Limb (tissue), 2 donors: ENCODE results near the gene ELOVL4.

ENCODE experiments used
- DNase-seq, 2 donors: peaks; one replicate each; pipeline ENCODE4 v3.0.0-alpha.2; 2016; ENCODE audit errors: extremely low spot score in 2 of 2

ELOVL4 gene

DNA sequence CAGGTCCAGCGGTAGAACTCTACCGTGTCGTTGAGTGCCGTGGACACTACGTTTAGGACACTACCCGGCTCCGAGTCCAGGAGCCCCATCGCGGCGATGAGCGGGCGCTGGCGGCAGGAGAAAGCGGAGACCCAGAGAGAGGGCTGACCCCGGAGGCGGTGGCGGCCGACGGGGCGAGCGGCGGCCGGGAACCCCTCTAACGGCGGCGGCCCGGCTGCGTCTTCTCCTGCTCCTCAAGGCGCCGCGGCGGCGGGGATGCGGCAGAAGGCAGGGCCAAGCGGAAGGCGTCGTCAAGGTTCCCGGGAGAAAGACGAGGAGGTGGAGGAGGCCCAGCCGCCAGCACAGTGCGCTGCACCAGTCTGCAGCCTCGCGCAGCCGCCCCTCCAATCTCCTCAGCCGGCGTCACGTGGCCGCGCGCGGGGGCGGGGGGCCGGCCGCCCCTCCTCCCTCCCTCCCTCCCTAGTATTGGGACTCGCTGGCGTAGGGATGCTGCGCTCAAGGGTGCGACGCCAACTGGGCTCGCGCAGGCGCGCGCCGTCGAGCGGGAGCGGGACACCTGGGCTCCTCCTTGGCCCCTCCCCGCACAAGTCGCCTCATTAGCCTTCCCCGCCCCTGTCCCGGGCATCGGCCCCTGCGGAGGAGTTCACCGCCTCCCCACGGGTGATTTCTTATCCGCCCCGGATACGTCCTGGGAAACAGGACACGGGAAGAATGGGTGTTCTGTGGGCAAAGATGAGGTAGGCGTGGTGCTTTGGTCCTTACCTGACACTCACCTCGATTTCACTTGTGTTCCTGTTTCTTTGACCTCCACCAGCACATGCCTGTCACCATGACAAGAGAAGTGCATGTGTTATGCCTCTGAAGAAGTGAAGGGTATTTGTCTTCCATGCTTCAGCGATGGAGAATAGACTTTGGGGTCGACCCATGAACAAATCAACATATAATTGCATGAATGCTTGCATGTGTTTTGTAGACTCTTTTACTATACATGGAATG lies at the start of gene ELOVL4:
ELOVL4 (minus strand) TSS at position 363 of the 996 bp plus-strand sequence; CDS start at position 89, 274 bp downstream.
- DNase-seq = peak; percentile 83 to 91

GRCh38 chr6:79993911-79994309 lies 46.6 kb upstream of the ELOVL4 start:
- DNase-seq = no peak

- no peak for DNase-seq
Measured at GRCh38 chr6:79993012-79993910, 45.9 kb upstream of the ELOVL4 start.

DNA sequence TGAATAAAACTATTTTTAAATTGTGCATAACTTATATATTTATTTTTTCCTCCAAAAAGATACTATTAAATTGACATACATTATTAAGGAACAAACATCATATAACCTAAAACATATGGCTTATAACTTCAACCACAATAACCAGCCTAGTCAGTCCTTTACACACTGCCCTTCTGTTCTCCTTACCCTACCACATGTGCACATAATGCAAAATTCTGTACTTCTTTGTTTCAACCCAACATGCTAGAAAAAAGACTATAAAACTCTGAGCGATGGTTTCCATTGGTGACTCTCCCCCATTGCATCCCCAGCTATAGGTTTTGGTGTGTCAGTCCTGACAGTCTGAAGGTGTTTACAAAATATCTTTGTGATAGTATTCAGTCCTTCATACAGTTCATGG lies 42.3 kb upstream of the ELOVL4 start:
- DNase-seq = no peak

DNA sequence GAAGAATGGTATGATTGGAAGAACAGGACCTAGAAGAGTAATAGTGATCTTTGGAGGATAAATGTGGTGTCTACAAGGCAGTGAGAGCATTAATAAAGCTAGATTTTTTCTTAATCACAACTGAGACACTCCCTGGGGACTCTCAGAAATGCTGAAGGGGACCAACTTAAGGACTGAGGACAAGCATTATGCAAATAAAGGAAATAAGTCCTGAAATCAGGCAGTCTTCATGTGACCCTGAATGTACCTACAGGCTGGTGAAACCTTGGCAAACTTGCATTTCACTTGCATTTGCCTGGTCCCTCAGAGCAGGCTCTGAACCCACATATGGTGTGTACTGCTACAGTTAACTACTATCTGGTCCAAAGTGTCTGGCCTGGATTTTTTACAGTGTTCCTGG lies 37.8 kb upstream of the ELOVL4 start:
- no peak for DNase-seq

DNA sequence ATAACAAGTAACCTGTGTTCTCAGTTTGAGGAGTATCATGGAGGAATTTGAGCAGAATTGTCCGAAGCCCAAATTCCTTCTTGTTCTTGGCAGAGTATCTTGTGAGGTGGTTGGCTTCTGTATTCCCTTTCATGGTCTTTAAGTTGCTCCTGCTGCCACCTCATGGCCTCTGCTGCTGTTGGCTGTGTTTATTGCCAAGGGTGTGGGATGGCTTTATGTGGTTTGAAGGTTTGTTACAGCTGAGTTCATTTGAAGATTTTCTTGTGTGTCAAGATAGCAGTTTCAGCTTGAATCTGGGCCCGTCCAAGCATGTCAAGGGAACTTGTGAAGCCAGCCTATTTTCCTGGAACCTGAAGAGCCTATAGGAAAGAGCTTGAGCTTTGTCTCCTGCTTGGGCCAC lies 36.9 kb upstream of the ELOVL4 start:
- peak in 1 of 2 donors; percentile 8 for DNase-seq

DNA sequence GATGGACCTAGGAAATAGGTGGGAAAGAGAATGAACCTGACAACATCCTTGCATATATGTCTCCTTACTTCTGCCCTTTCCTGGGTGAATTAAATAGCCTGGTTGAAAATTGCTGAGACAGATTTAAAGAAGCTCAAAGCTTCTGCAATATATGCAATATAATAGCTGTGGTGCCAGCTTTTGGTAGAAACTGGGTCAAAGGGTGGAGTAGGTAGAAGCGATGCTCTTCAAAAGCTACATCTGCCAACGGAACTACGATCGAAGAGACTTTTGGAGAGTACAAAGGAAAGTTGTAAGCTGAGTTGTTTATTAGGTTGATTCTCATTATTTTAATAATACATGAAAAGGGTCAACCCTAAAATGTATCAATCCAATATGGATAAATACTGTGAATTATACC lies 34.3 kb upstream of the ELOVL4 start:
- no peak for DNase-seq

DNA sequence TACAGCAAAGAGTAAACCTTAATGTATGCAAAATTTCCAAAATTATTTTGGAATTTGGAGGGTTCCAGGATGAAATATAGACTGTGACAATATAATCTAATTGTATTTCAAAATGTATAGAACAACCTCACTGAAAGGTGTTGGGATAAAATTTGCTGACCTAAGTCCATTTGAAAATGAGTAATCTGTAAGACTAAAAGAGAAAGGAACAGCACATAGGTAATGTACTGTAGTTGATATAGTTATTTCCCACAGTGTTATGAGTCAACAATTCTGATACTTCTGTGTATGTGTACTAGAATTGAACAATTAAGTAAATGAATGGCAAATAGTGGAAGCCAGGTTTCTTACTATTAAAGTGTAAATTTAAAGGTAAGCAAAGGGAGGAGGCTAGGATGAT lies 23.8 kb upstream of the ELOVL4 start:
- no peak for DNase-seq

GRCh38 chr6:79969784-79970183 lies 22.4 kb upstream of the ELOVL4 start:
- no peak for DNase-seq

GRCh38 chr6:79967178-79967577 lies 19.8 kb upstream of the ELOVL4 start:
- DNase-seq = no peak

- DNase-seq = no peak
Measured at GRCh38 chr6:79964607-79965081, 17.3 kb upstream of the ELOVL4 start.

GRCh38 chr6:79954849-79955248 lies 7.5 kb upstream of the ELOVL4 start:
- no peak for DNase-seq

DNA sequence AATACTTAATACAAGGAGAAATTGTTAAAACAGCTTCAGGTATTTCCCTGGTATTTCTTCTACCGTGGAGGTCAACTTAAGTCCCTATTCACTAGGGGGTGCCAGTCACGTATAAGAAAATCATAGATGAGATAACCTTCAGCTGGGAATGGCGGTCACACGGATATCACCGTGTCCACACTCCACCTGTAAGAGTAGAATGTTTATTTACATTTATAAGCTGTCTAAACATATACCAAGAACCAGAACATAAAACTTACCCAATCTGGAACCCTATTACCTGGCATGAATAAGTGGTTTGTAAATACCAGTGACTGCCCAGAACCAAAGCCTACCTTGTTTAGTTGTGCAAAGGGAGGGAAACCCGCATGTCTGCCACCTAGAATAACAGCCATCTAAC lies 1.9 kb upstream of the ELOVL4 start:
- no peak for DNase-seq

DNA sequence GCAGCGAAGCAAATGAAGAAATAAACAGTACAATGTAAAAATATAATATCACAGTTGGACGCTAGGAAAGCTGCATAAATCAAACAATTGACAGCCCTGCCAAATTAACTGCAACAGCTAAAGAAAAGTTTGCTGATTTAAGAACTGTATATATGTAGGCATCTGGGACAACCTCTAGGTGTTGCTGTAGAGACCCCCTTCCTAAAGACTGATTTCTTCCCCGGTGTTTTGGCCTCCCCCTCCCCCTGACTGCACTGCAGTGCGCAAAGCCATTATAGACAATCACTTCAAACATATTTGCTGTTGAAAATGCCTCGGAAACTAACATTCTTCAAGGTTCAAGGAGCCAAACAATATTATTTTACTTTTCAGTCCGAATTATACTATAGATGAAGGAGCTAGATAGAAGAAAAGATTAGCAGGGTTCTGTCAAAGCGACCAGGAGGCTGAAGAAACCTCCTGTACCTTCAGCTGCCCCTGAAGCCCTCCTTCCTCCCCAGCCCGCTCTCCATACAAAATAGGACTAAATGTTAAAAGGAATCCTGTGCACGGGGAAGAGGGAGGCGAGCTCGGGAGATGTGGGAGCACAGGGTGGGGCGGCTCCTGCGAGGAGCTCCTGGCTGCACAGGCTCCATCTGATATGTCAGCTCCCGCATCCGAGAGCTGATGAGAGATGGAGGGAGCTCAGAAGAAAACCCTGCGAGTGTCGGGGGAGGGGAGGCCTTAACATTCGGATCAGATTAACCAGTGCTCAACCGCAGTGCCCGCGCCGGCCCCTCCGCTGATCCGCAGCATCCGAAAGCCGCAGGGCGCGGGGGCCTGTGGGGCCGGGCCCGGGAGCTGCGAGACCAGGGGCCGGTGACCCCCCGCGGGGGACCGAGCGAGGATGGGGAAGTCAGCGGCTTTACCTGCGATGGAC lies 822 bp downstream of the ELOVL4 start:
- DNase-seq = peak; percentile 58 to 69

DNA sequence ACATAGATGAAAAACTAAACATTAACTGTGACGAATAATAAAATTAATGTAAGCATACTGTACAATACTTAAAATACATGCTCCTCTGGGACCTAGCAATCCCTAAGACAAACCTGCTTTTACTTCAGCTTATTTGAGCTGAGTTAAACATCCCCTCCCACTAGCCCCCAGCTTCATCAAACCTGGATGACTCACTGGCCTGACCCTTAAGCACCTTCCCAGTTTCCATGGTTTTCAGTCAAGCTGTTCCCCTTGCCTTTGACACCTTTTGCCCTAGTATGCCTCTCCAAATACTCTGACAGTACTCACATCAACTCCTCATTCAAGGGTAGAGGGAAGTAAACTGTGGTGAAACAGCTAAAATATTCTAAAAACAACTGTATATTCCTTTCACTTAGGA lies 4.2 kb downstream of the ELOVL4 start:
- DNase-seq = no peak

DNA sequence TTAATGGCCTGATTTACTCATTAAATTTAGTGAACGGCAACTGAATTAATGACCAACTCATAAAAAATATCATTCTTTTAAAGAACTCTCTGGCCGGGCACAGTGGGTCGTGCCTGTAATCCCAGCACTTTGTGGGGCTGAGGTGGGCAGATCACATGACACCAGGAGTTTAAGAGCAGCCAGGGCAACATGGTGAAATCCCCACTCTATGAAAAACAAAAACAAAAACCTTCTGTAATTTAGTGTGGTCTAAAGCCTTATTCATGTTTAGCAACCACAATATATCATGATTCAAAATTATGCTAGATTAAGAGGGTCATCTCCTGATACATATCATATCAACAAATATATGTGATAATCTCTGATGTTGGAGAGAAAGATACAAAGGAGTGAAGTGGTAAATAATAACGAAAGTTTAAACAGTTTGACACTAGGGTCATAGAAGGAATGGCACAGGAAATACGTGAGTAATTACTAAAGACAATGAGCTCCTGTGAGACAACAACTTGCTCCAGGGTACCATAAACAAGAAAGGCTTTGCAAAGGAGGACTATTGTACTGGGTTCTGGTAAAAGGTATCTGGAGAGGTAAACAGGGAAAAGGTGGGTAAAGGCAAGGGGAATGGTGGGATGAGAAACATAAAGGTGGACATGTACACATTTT lies 5.7 kb downstream of the ELOVL4 start:
- no peak for DNase-seq

DNA sequence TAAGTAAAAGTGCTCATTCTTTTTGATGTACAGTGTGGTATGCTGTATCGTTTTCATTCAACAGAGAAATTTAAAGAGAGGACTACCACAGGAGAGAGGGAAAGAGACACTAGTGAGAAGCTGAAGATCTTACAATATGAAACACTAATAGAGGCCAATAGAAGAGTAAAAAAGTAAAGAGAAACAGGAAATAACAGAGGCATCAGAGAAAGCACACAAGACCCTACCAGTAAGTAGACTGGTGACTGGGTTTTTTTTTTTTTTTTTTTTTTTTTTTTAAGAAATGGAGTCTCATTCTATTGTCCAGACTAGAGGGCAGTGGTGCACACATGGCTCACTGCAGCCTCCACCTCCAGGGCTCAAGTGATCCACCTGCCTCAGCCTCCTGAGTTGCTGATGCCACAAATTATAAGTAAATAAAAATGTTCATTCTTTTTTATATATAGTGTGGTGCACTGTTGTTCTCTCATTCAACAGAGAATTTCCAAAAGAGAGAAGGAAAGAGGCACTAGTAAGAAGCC lies 18.8 kb downstream of the ELOVL4 start:
- no peak for DNase-seq

DNA sequence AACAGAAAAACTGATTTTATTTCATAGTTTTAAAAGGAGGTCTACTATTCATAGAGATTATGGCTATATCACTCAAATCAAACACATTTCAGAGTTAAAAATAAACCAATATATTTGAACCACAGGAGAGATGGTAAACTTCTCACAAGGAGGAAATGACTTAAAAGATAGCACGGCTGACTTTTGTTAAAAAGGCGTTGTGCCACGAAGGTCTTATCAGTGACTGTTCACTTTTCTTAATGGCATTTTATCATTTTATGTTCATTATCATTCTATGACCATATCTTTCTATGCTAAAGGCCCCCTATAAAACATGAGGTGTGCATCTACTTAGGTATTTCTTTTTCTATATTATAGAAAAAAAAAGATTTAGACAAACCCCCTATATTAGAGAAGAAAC lies 19.6 kb downstream of the ELOVL4 start:
- no peak for DNase-seq

- no peak for DNase-seq
Measured at GRCh38 chr6:79923270-79923669, 24.1 kb downstream of the ELOVL4 start.

DNA sequence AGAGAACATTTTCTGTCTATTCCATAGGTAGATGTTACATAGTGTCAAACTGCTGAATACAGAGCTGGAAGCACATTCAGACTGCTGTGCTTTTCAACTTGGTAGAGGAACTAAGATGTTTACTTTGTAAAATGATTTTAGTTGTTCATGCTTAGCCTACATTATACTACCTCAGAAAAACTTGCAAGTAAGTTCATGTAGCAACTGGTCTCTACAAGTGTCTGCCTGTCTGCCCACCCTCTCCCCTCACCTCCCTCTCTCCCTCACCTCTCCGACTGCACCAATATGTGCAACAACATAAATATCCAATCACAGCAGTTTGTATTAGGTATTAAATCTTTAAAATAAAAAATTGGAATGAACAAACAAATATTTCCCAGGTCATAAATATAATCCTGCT lies 25.3 kb downstream of the ELOVL4 start:
- DNase-seq = no peak
